Measurements from ENCODE around the gene HIVEP3. TPM values are rescaled to one million over a fixed set of nuclear protein-coding genes. Genes with fewer than 3 reads are reported as not detected.

HIVEP3 gene
- total RNA-seq, 4 donors from 2014 or later = 6.1 to 10.1 (median 7.8) TPM

GRCh38 chr1:41714638-41715389 lies 203.9 kb downstream of the HIVEP3 start:
- ATAC-seq (ENCODE audit: low FRiP score) = no peak
- no peak for DNase-seq (ENCODE audit: low spot score)
- TF ChIP-seq CTCF (IDR thresholded peaks at IDR 0.05) = no peak

- no peak for DNase-seq (ENCODE audit: low spot score)
- ATAC-seq (ENCODE audit: low FRiP score) = no peak
- no peak for TF ChIP-seq CTCF (IDR thresholded peaks at IDR 0.05)
Observed at GRCh38 chr1:41713557-41714327, 205.0 kb downstream of the HIVEP3 start.

- ATAC-seq (ENCODE audit: low FRiP score) = no peak
- DNase-seq (ENCODE audit: low spot score) = no peak
- TF ChIP-seq CTCF (IDR thresholded peaks at IDR 0.05) = no peak
Observed at GRCh38 chr1:41713141-41713540, 205.6 kb downstream of the HIVEP3 start.

GRCh38 chr1:41712695-41713094 lies 206.0 kb downstream of the HIVEP3 start:
- DNase-seq (ENCODE audit: low spot score) (no peak), ATAC-seq (ENCODE audit: low FRiP score) (no peak)
- no peak for TF ChIP-seq CTCF (IDR thresholded peaks at IDR 0.05)

- no peak for ATAC-seq (ENCODE audit: low FRiP score)
- no peak for TF ChIP-seq CTCF (IDR thresholded peaks at IDR 0.05)
- no peak for DNase-seq (ENCODE audit: low spot score)
Observed at GRCh38 chr1:41712081-41712480, 206.6 kb downstream of the HIVEP3 start.

GRCh38 chr1:41711581-41711980 lies 207.1 kb downstream of the HIVEP3 start:
- DNase-seq (ENCODE audit: low spot score) (no peak), ATAC-seq (ENCODE audit: low FRiP score) (no peak)
- TF ChIP-seq CTCF (IDR thresholded peaks at IDR 0.05) = no peak

Measured in omental fat pad (tissue), 4 donors.